Peyer's patch (tissue), 4 donors: ENCODE results near the gene AKAP7. TPM values are rescaled to one million over a fixed set of nuclear protein-coding genes. Genes with fewer than 3 reads are reported as not detected.

Experiments
- DNase-seq, 3 donors: peaks; one replicate each; pipeline ENCODE4 v3.0.0-alpha.2; 2017 to 2019
- H3K27ac ChIP-seq, 4 donors: fragments of 200-600 bp; sonication (generic); one replicate each; pipeline ENCODE4 v1.5.1; 2016 to 2019
- H3K27me3 ChIP-seq, 2 donors: fragments of 200-600 bp; sonication (generic); one replicate each; pipeline ENCODE4 v1.5.1; 2019
- H3K36me3 ChIP-seq, 3 donors: fragments of 200-600 bp; sonication (generic); one replicate each; pipeline ENCODE4 v1.5.1; 2016 to 2019
- H3K4me1 ChIP-seq, 4 donors: fragments of 200-600 bp; sonication (generic); one replicate each; pipeline ENCODE4 v1.5.1; 2016 to 2019
- H3K4me3 ChIP-seq, 4 donors: fragments of 200-600 bp; sonication (generic); 1 replicate in 3 of 4; 2 replicates in 1 of 4; pipeline ENCODE4 v1.5.1; 2016 to 2019; ENCODE audit warnings: mild to moderate bottlenecking in 1 of 4
- H3K9me3 ChIP-seq, 4 donors: fragments of 200-600 bp; sonication (generic); one replicate each; pipeline ENCODE4 v1.5.1; 2016 to 2019; ENCODE audit warnings: mild to moderate bottlenecking in 1 of 4
- CTCF ChIP-seq, 6 experiments: fragments of 450-650 bp in 4 of 6; fragments of 200-600 bp in 2 of 6; sonication (generic) in 1 of 6; IDR thresholded peaks; one replicate each; pipeline ENCODE4 v1.5.1; 2017 to 2019; ENCODE audit warnings: antibody characterized with exemption in 6 of 6, mild to moderate bottlenecking in 3 of 6, moderate library complexity in 1 of 6
- POLR2A ChIP-seq, 2 donors: fragments of 450-650 bp; IDR thresholded peaks; one replicate each; pipeline ENCODE4 v1.5.1; 2017; ENCODE audit warnings: antibody characterized with exemption in 2 of 2, mild to moderate bottlenecking in 2 of 2, moderate library complexity in 2 of 2
- total RNA-seq, 4 donors: library from RNA; depleted of rRNA; stranded (reverse); fragments of >200 nt; gene quantifications; one replicate each; pipeline ENCODE4 v1.1.0, GENCODE V29; 2016

The AKAP7 gene
- total RNA-seq, 4 donors from 2014 or later = 8.3 to 24.7 (median 13.3) TPM

DNA sequence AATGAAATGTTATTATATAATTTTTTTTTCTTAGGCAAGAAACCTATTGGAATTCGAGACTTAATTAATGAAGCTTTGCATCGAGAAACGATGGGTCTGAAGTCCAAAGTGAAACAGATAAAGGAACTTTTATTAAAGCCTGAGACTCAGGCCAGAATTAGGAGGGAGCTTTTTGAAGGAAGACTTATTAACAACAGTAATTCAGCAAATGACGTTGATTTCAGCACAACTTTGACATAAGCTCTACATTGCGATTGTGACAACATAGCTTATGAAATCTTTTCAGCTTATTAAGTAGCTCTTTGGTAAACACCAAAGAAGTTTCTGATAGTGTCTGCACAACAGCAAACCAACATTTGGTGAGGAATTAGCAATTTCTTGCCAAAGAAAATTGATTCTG is 147.1 kb downstream of the AKAP7 start:
- Histone ChIP-seq H3K36me3 (no peaks in the 10 kb centered on the region), H3K9me3 (no peaks in the 10 kb centered on the region), H3K4me3 (no peak overlapping the region), H3K4me1 (no peaks in the 10 kb centered on the region), H3K27ac (peak overlapping the region in 1 of 4 donors; percentile 15), H3K27me3 (no peaks in the 10 kb centered on the region)
- DNase-seq = no peak
- TF ChIP-seq CTCF (IDR thresholded peaks at IDR 0.05) = no peak
- no peak for TF ChIP-seq POLR2A (IDR thresholded peaks at IDR 0.05)

DNA sequence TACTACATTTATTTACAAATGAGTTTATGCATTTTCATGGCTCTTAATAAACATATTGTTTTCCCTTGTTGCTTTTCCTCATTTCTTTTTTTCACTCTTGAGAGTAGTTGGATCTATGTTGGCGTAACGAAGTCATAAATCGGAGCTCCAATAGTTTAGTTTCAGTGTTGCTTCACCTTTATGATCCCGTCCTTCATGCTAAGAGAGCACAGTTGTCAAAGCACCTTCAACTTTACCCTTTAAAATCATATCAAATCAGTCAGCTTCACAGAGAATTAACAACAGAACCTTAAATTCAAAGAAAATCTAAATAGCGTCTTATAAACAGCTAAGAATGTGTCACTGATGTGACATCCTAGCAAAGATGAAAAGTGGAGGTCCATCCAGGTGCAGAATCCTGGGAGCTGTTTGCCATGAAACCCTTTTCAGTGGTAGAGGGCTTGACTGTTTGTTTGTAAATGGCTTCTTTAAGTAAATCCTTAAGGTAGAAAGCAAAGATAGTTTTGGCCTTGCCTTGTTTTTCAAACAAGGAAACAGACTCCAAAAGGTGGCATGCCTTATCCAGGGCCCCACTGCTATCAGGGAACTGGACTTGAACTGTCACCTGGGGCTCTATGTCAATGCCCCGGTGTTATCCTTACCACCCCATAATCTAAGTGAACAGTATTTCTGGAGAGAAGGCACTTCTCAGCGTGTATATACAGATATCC is 148.4 kb downstream of the AKAP7 start:
- TF ChIP-seq CTCF (IDR thresholded peaks at IDR 0.05) (no peak), POLR2A (IDR thresholded peaks at IDR 0.05) (no peak)
- Histone ChIP-seq H3K4me1 (no peaks in the 10 kb centered on the region), H3K4me3 (no peak overlapping the region), H3K27me3 (no peaks in the 10 kb centered on the region), H3K36me3 (no peaks in the 10 kb centered on the region), H3K27ac (no peak overlapping the region), H3K9me3 (no peaks in the 10 kb centered on the region)
- no peak for DNase-seq

- Histone ChIP-seq H3K27ac (no peak overlapping the region), H3K36me3 (no peaks in the 10 kb centered on the region), H3K4me1 (no peaks in the 10 kb centered on the region), H3K4me3 (no peak overlapping the region), H3K27me3 (no peaks in the 10 kb centered on the region), H3K9me3 (no peaks in the 10 kb centered on the region)
- DNase-seq = no peak
- TF ChIP-seq POLR2A (IDR thresholded peaks at IDR 0.05) (no peak), CTCF (IDR thresholded peaks at IDR 0.05) (no peak)
Observed at GRCh38 chr6:131285548-131285947, 150.3 kb downstream of the AKAP7 start.

DNA sequence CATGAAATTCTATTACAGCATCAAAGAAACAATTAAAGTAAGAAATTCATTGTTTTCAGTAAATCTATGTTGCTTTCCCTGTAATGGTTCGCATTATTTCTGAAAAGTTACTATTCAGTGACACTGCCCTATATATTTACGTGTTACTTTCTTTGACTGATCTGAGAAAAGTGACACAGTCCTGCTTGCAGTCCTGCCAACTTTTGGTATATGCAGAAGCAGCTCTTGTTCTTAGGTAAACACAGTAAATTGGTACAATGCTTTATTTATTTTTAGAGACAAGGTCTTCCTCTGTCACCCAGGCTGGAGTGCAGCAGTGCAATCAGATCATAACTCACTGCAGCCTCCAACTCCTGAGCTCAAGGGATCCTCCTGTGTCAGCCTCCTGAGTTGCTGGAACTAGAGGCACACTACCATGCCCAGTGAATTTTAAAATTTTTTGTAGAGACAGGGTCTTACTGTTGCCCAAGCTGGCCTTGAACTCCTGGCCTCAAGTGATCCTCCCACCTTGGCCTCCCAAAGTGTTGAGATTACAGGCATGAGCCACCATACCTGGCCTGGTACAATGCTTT is 151.3 kb downstream of the AKAP7 start:
- Histone ChIP-seq H3K4me1 (no peaks in the 10 kb centered on the region), H3K27me3 (no peaks in the 10 kb centered on the region), H3K27ac (no peak overlapping the region), H3K9me3 (no peaks in the 10 kb centered on the region), H3K4me3 (no peak overlapping the region), H3K36me3 (no peaks in the 10 kb centered on the region)
- DNase-seq = no peak
- TF ChIP-seq POLR2A (IDR thresholded peaks at IDR 0.05) (no peak), CTCF (IDR thresholded peaks at IDR 0.05) (no peak)

GRCh38 chr6:131288214-131288613 is 152.9 kb downstream of the AKAP7 start:
- Histone ChIP-seq H3K36me3 (no peaks in the 10 kb centered on the region), H3K4me1 (no peaks in the 10 kb centered on the region), H3K9me3 (no peaks in the 10 kb centered on the region), H3K4me3 (no peak overlapping the region), H3K27ac (no peak overlapping the region), H3K27me3 (no peaks in the 10 kb centered on the region)
- TF ChIP-seq POLR2A (IDR thresholded peaks at IDR 0.05) (no peak), CTCF (IDR thresholded peaks at IDR 0.05) (no peak)
- DNase-seq = no peak
